GM23338 (cell line): ENCODE measurements around the gene RBL1.

Source experiments
- CTCF ChIP-seq, 2 experiments: fragments of 200-600 bp in 1 of 2; sonication (generic) in 1 of 2; conservative IDR thresholded peaks; 2 replicates each; pipeline versions ENCODE4 v1.5.1 to v1.6.1; 2016 to 2017; ENCODE audit warnings: antibody characterized with exemption in 2 of 2, low read depth in 2 of 2, mild to moderate bottlenecking in 2 of 2, moderate library complexity in 1 of 2
- EZH2 ChIP-seq: fragments of 200-600 bp; sonication (generic); IDR thresholded peaks from one replicate; pipeline ENCODE4 v1.8.0; 2017; ENCODE audit warnings: antibody characterized with exemption, mild to moderate bottlenecking, low read depth; ENCODE audit not compliant: unreplicated experiment
- EZH2phosphoT487 ChIP-seq: fragments of 200-600 bp; sonication (generic); IDR thresholded peaks from one replicate; pipeline ENCODE4 v1.8.1; 2018; ENCODE audit warnings: antibody characterized with exemption; ENCODE audit not compliant: unreplicated experiment
- POLR2AphosphoS5 ChIP-seq: IDR thresholded peaks from 2 replicates; pipeline ENCODE4 v1.6.1; 2016; ENCODE audit warnings: antibody characterized with exemption, low read depth
- STAT1 ChIP-seq: IDR thresholded peaks from one replicate; pipeline ENCODE4 v1.6.1; 2016; ENCODE audit warnings: antibody characterized with exemption; ENCODE audit not compliant: unreplicated experiment

GRCh38 chr20:37075932-37076685, 19.7 kb downstream of the RBL1 start:
- TF ChIP-seq CTCF (conservative IDR thresholded peaks at IDR 0.05; ENCODE audit: low read depth in 2 of 2) = no peak
- TF ChIP-seq STAT1 = no peak
- TF ChIP-seq EZH2phosphoT487 = no peak
- TF ChIP-seq EZH2 = no peak
- no peak for TF ChIP-seq POLR2AphosphoS5
